Activated CD8-positive, alpha-beta memory T cell treated with anti-CD3 and anti-CD28 coated beads, Interleukin-2, amount 10 ng/mL, durations not matched to agents 7 days and 5 days (primary cell): ENCODE results near the gene EPHA10. TPM values are rescaled to one million over a fixed set of nuclear protein-coding genes. Genes with fewer than 3 reads are reported as not detected.
"Not testable (repeated sequence)": the region's sequence is repeated elsewhere in the genome, so short reads cannot be mapped to it uniquely, and the experiment has no call there.

ENCODE experiments used
- ATAC-seq: fragments of 150-1000 bp; cut with Tn5 transposase; one replicate; pipeline ENCODE4 v1.10.0; 2021; ENCODE audit warnings: moderate library complexity
- CTCF ChIA-PET: fragments of 350-600 bp; sonication (Branson Sonifier 250); formaldehyde crosslinking; loops from one replicate; lab custom pipeline; 2021; ENCODE audit warnings: antibody characterized with exemption; lab: Charles Lee
- DNase-seq: peaks from one replicate; pipeline ENCODE4 v3.0.0-alpha.2; 2020
- H3K27ac Mint-ChIP-seq: one replicate; pipeline ENCODE4 v1.8.0; 2021; ENCODE audit warnings: mild to moderate bottlenecking, mixed read lengths
- H3K27me3 Mint-ChIP-seq: one replicate; pipeline ENCODE4 v1.8.0; 2021; ENCODE audit warnings: mixed read lengths
- H3K36me3 Mint-ChIP-seq: one replicate; pipeline ENCODE4 v1.8.0; 2021; ENCODE audit warnings: mild to moderate bottlenecking, mixed read lengths
- H3K4me1 Mint-ChIP-seq: one replicate; pipeline ENCODE4 v1.8.0; 2021; ENCODE audit warnings: mixed read lengths
- H3K4me3 Mint-ChIP-seq: one replicate; pipeline ENCODE4 v1.8.0; 2021; ENCODE audit warnings: mild to moderate bottlenecking, moderate library complexity, mixed read lengths
- H3K9me3 Mint-ChIP-seq: one replicate; pipeline ENCODE4 v1.8.0; 2022; ENCODE audit warnings: low read depth, mixed read lengths
- total RNA-seq, 2 experiments: library from RNA; stranded (reverse); gene quantifications; one replicate each; pipeline ENCODE4 v1.2.3, GENCODE V29; 2021

The EPHA10 gene
- total RNA-seq, 2 experiments from 2014 or later: not detected

- no peaks in the 10 kb centered on the region for H3K9me3 Mint-ChIP-seq
- peak overlapping the region; percentile 55 for H3K4me3 Mint-ChIP-seq
- CTCF ChIA-PET: no interaction called here
- H3K4me1 Mint-ChIP-seq: peaks cover 22% of the 10 kb centered on the region
- H3K27ac Mint-ChIP-seq: no peak overlapping the region
- H3K36me3 Mint-ChIP-seq: peaks cover 3% of the 10 kb centered on the region
- ATAC-seq (no peak), DNase-seq (no peak)
- H3K27me3 Mint-ChIP-seq: peaks cover 35% of the 10 kb centered on the region
These were observed 29.7 kb upstream of the EPHA10 start for GRCh38 chr1:37794372-37795339.

- H3K27ac Mint-ChIP-seq: no peak within 1 kb of the TSS
- no peaks in the 10 kb centered on the region for H3K36me3 Mint-ChIP-seq
- no peaks in the 10 kb centered on the region for H3K9me3 Mint-ChIP-seq
- DNase-seq: peak; percentile 46
- H3K4me1 Mint-ChIP-seq: peaks cover 22% of the 10 kb centered on the region
- peak within 1 kb of the TSS; percentile 55 for H3K4me3 Mint-ChIP-seq
- peaks cover 36% of the 10 kb centered on the region for H3K27me3 Mint-ChIP-seq
- CTCF ChIA-PET: interaction anchor here (0.7 kb wide), 1 partner anchor 28 kb away, joined by 3 read pairs; no protein-coding TSS in a partner anchor
- ATAC-seq: peak; percentile 80
These were observed 29.0 kb upstream of the EPHA10 start, which contains the start of gene MANEAL for GRCh38 chr1:37793773-37794371. Gene MANEAL, plus strand, starts transcription at chr1:37793847. Its CDS starts 336 bp downstream, at chr1:37794183.

DNA sequence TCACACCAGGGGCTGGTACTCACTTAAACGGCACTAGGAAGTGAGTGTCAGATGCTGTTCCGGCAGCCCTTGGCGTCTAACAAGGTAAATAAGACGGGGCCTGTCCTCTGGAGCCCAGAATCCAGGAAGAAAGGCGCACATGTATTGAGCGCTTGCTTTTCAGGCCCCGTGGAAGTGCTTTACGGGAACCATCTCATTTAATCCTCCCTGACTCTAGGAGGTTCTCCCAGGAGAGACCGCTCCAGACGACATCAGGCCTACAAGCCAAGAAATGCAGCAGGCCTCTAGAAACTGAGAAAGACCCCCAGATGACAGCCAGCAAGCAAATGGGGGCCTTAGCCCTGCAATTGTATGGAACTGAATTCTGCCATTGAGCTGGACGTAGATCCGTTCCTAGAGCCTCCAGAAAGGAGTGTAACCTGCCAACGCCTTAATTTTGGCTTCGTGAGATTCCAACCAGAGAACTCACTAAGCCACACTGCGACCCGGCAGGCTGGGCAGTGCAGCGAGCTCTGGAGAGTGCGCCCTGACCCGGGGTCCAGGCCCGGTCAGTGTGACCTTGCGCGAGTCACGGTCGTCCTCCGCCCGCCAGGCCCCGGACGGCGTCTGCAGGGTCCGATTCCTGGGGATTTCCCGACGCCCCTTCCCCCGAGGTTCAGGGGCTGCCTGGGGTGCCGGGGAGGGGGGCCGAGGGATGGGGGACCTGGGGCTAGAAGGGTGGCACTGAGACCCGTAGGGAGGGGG lies 28.2 kb upstream of the EPHA10 start:
- ATAC-seq (no peak), DNase-seq (no peak)
- peak overlapping the region; percentile 33 for H3K4me3 Mint-ChIP-seq
- H3K9me3 Mint-ChIP-seq: no peaks in the 10 kb centered on the region
- peaks cover 43% of the 10 kb centered on the region for H3K27me3 Mint-ChIP-seq
- H3K4me1 Mint-ChIP-seq: peaks cover 22% of the 10 kb centered on the region
- CTCF ChIA-PET: interaction anchor here (0.7 kb wide), 1 partner anchor 27 kb away, joined by 3 read pairs; no protein-coding TSS in a partner anchor
- no peaks in the 10 kb centered on the region for H3K36me3 Mint-ChIP-seq
- H3K27ac Mint-ChIP-seq: no peak overlapping the region

DNA sequence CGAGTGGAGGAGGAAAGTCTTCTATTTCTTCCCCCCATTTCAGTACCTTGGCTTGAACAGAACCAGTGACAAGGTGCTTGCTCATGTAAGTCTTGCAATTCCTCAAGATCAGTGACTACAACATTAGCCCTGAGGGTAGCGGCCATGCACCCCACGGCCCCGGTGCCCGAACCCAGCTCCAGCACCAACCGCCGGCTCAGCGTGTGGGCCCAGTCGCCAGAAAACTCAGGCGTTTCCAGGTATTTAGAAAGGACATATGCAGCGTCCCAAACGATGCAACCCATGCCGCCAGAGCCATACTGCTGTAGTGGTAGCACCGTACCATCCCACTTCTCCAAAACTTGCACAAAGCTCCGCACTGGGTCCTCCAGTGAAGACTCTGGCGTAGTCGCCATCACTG lies 17.6 kb upstream of the EPHA10 start:
- Mint-ChIP-seq H3K4me1 (no peaks in the 10 kb centered on the region), H3K27ac (no peak overlapping the region), H3K27me3 (peaks cover 26% of the 10 kb centered on the region), H3K4me3 (no peak overlapping the region), H3K36me3 (no peaks in the 10 kb centered on the region), H3K9me3 (no peaks in the 10 kb centered on the region)
- ATAC-seq (no peak), DNase-seq (no peak)
- CTCF ChIA-PET: no interaction called here

- no peak for DNase-seq
- H3K4me1 Mint-ChIP-seq: no peaks in the 10 kb centered on the region
- H3K4me3 Mint-ChIP-seq: no peak overlapping the region
- H3K27me3 Mint-ChIP-seq: peaks cover 18% of the 10 kb centered on the region
- no peaks in the 10 kb centered on the region for H3K9me3 Mint-ChIP-seq
- CTCF ChIA-PET: no interaction called here
- no peak overlapping the region for H3K27ac Mint-ChIP-seq
- ATAC-seq: no peak
- no peaks in the 10 kb centered on the region for H3K36me3 Mint-ChIP-seq
These were observed 13.7 kb upstream of the EPHA10 start for GRCh38 chr1:37778654-37779053.

DNA sequence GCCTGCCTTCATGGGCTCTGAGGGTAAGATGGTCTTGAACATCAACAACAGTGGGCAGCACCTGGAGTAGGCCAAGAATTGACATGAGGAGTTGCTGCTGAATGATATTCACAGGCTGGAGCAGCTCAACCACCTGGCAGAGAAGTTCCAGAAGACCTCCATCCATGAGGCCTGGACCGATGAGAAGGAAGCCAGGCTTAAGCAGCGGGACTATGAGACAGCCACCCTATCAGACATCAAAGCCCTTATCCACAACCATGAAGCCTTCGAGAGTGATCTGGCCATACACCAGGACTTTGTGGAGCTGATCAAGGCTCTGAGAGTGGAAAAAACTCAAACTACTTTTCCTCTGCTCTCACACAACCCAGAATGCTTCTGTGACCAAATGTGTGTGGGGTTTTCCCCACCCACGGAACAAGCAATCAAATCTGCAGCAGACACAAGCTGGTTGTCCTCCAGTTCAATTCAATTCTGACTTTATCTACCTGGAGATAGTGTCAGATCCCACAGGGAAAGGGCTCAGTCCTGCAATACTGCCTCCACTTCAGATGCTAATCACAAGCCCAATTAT lies 12.1 kb upstream of the EPHA10 start:
- ATAC-seq (no peak), DNase-seq (no peak)
- CTCF ChIA-PET: no interaction called here
- no peaks in the 10 kb centered on the region for H3K36me3 Mint-ChIP-seq
- H3K27me3 Mint-ChIP-seq: peaks cover 17% of the 10 kb centered on the region
- H3K9me3 Mint-ChIP-seq: no peaks in the 10 kb centered on the region
- H3K27ac Mint-ChIP-seq: no peak overlapping the region
- no peaks in the 10 kb centered on the region for H3K4me1 Mint-ChIP-seq
- no peak overlapping the region for H3K4me3 Mint-ChIP-seq

DNA sequence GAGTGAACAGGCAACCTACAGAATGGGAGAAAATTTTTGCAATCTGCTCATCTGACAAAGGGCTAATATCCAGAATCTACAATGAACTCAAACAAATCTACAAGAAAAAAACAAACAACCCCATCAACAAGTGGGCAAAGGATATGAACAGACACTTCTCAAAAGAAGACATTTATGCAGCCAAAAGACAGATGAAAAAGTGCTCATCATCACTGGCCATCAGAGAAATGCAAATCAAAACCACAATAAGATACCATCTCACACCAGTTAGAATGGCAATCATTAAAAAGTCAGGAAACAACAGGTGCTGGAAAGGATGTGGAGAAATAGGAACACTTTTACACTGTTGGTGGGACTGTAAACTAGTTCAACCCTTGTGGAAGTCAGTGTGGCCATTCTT lies 6.5 kb upstream of the EPHA10 start:
- DNase-seq, H3K9me3 Mint-ChIP-seq, H3K4me3 Mint-ChIP-seq, ATAC-seq, CTCF ChIA-PET, H3K36me3 Mint-ChIP-seq, H3K27ac Mint-ChIP-seq, H3K4me1 Mint-ChIP-seq: not testable (repeated sequence)
- peaks cover 47% of the 10 kb centered on the region for H3K27me3 Mint-ChIP-seq

DNA sequence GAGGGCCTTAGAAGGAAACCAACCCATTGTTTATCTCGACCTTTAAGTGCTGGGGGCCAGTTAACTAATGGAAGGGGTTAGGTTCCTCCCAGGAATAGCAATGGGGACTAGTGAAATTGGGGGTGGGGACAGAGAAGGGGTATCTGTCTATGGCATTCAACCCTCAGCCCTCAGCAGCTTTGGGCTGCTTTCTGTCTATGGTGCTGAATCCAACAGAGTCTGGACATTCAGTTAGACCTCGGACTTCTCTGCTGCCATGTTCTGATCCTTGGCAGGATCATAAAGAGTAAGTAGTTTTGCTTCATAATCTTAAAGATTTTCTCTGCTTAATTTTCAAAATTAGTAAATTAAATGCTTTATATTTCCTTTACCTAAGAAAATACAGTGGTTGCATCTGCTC lies 2.6 kb upstream of the EPHA10 start:
- Mint-ChIP-seq H3K27ac (no peak overlapping the region), H3K4me3 (no peak overlapping the region), H3K9me3 (no peaks in the 10 kb centered on the region), H3K4me1 (peaks cover 5% of the 10 kb centered on the region), H3K36me3 (no peaks in the 10 kb centered on the region), H3K27me3 (peaks cover 77% of the 10 kb centered on the region)
- CTCF ChIA-PET: no interaction called here
- DNase-seq (no peak), ATAC-seq (no peak)

DNA sequence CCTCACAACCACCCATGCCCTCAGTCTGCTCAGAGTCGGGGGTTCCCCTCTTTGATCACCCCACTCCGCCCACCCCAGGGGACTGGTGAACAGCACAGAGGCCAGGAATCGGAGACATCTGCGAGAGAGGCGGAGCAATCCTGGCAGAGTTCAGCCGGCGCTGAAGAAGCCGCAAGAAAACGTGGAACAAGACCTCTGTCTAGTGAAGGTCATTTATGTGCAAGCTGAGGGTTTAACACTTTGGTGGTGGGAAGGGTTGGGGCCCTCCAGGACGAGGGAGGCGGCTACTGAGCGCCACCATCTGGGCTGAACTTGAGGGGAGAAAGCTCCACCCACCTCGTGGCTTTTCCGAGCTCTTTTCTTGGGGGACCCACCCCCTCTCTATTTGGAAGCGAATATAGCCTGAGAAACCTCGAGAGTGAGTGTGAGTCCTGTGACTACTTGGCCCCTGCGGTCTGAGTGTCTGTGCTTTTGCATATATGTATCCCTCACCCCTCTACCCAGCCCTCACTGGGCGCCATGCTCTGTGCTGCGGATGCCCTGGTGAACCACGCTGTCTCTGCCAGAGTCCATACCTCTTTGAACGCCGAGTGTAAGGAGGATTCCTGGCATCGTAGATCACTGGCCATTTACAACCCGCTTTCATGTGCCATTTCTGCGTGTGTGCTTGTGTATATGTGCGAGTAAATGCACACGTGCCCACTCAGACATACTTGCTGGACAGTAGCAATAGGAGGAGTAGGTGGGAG lies 1.2 kb upstream of the EPHA10 start:
- CTCF ChIA-PET: interaction anchor here (1.0 kb wide), 1 partner anchor 27 kb away, joined by 3 read pairs; no protein-coding TSS in a partner anchor
- Mint-ChIP-seq H3K9me3 (no peaks in the 10 kb centered on the region), H3K4me1 (peaks cover 5% of the 10 kb centered on the region), H3K4me3 (no peak overlapping the region), H3K36me3 (no peaks in the 10 kb centered on the region), H3K27ac (no peak overlapping the region), H3K27me3 (peaks cover 78% of the 10 kb centered on the region)
- ATAC-seq (no peak), DNase-seq (no peak)

DNA sequence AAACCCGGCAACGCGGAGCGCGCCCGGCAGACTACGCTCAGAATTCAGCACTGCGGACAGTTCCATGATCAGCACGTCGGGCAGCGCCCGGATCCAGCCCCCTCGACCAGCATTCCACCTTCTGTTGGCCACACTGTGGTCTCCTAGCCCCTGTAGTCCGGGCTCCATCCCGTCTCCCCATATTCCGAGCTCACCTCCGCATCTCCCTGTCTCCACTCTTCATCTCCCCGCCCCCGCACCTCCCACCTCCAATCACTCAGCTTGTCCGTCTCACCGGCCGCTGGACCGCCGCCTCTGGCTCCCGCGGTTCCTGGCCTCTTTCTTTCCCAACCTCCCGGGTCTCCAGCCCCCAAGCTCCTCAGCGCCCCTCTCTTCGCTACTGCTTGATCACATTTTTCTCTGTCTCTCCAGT lies 500 bp downstream of the EPHA10 start:
- peaks cover 67% of the 10 kb centered on the region for H3K27me3 Mint-ChIP-seq
- peak; percentile 65 for ATAC-seq
- CTCF ChIA-PET: no interaction called here
- no peak overlapping the region for H3K27ac Mint-ChIP-seq
- no peak overlapping the region for H3K4me3 Mint-ChIP-seq
- H3K4me1 Mint-ChIP-seq: peaks cover 5% of the 10 kb centered on the region
- peak; percentile 63 for DNase-seq
- no peaks in the 10 kb centered on the region for H3K36me3 Mint-ChIP-seq
- H3K9me3 Mint-ChIP-seq: no peaks in the 10 kb centered on the region

DNA sequence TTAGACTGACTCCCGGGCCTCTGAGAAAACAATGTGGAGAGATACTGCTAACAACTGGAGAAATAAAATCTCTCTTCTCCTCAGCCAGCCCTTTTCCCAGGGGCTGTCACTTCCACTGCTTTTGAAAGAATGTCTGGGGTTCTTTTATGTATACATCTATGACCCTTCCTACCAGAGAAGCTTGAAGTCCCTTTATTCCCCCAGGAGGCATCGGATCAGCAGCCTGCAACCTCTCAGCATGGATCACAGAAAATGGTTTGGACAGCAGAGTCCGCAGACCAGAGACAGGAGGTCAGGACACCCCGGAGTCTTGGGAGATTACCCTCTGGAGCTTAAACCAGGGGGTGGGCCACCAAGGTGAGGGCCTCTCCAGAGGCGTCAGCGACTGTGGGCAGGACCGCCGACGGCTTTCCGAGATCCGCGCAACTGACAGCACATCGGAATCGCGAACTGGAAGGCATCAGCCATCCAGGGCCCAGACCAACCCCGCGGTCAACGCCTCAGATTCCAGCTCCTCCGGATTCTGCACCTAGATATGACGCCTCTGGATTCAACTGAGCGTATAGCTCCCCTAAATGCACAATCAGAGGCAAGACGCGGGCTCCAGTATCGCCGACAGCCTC lies 1.0 kb downstream of the EPHA10 start:
- no peak for DNase-seq
- Mint-ChIP-seq H3K27ac (no peak overlapping the region), H3K36me3 (no peaks in the 10 kb centered on the region), H3K4me3 (no peak overlapping the region), H3K9me3 (no peaks in the 10 kb centered on the region), H3K4me1 (peaks cover 5% of the 10 kb centered on the region), H3K27me3 (peaks cover 63% of the 10 kb centered on the region)
- ATAC-seq: no peak
- CTCF ChIA-PET: no interaction called here

GRCh38 chr1:37762516-37762915 lies 2.4 kb downstream of the EPHA10 start:
- H3K36me3 Mint-ChIP-seq: no peaks in the 10 kb centered on the region
- DNase-seq (no peak), ATAC-seq (no peak)
- H3K4me1 Mint-ChIP-seq: peaks cover 5% of the 10 kb centered on the region
- H3K9me3 Mint-ChIP-seq: no peaks in the 10 kb centered on the region
- H3K27ac Mint-ChIP-seq: no peak overlapping the region
- CTCF ChIA-PET: no interaction called here
- H3K27me3 Mint-ChIP-seq: peaks cover 51% of the 10 kb centered on the region
- H3K4me3 Mint-ChIP-seq: no peak overlapping the region
